AG08395 (cell line): ENCODE measurements around the gene KLHL18.
A peak's percentile ranks its signal among the peaks of the same experiment; 100 is the strongest.
"Not testable (repeated sequence)": the region's sequence is repeated elsewhere in the genome, so short reads cannot be mapped to it uniquely, and the experiment has no call there.

Experiments
- DNase-seq: peaks from one replicate; pipeline ENCODE4 v3.0.0; 2012; ENCODE audit warnings: mixed read lengths, low spot score

Gene KLHL18

DNA sequence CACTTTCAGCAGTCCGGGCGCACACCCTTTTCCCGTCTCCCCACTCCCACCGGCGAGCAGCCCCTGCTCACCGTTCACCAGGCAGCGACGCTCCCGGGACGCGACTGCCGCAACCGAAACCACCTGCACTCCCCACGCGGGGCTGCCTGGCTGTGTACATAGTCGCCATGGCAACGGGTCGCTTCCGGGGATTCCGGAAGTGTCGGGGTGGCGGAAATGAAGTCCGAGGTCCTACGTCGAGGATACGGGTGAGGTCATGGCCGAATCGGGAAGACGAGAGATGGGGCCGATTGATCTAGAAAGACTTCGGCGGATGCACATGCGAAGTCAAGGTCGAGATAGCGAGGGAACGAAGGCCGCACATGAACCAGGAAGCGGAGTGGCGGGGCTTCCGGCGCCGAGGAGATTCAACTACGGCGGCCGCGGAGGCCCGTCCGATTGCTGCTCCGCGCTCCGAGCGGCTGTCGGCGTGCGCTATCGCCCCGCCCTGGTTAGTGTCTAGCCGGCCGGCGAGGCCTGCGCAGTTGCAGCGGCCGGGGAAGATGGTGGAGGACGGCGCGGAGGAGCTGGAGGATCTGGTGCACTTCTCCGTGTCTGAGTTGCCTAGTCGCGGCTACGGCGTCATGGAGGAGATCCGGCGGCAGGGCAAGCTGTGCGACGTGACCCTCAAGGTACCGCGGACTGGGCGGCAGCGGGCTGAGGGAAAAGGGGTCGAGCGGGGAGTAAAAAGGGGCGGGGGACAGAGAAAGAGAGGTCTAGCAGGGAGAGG is at the start of gene KLHL18, which contains the start of gene KIF9:
KLHL18 (plus strand) TSS at position 521 of the 769 bp plus-strand sequence; CDS start at position 543, 22 bp downstream.
KIF9 (minus strand) TSS at position 376 of the 769 bp plus-strand sequence. CDS start 5,425 bp downstream, outside the sequence.
- peak; percentile 96 for DNase-seq

DNA sequence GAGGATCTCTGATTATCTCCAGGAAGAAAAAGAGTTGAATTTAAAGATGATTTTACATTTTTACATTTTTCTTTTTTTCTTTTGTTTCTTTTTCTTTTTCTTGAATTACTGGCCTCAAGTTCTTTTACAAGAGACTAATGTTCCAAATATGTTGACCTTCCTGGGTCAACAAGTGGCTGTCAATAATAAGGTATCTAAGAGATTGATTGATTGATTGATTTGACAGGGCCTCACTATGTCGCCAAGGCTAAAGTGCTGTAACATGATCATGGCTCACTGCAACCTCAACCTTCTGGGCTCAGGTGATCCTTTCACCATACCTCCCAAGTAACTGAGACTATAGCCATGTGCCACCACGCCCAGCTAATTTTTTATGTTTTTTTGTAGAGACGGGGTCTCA is 44.7 kb upstream of the KLHL18 start:
- no peak for DNase-seq

DNA sequence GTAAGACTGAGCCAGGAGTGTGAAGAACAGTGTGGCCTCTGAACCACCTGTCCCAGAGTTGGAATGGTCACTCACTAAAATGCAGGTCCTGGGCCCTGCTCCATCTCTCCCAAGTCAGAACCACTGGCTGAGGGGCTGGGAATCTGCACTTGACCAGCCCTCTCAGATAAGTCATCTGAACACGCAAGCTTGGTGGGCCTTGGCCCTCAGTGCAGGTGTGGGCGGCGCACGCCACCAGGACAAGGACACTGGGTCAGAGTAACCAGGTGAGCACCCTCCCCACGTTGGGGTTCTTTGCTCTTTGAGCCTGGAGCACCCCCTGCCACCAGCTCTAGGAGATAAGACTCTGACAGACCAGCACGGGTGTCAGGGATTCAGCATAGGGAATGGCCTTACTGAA is 42.8 kb upstream of the KLHL18 start:
- no peak for DNase-seq

DNA sequence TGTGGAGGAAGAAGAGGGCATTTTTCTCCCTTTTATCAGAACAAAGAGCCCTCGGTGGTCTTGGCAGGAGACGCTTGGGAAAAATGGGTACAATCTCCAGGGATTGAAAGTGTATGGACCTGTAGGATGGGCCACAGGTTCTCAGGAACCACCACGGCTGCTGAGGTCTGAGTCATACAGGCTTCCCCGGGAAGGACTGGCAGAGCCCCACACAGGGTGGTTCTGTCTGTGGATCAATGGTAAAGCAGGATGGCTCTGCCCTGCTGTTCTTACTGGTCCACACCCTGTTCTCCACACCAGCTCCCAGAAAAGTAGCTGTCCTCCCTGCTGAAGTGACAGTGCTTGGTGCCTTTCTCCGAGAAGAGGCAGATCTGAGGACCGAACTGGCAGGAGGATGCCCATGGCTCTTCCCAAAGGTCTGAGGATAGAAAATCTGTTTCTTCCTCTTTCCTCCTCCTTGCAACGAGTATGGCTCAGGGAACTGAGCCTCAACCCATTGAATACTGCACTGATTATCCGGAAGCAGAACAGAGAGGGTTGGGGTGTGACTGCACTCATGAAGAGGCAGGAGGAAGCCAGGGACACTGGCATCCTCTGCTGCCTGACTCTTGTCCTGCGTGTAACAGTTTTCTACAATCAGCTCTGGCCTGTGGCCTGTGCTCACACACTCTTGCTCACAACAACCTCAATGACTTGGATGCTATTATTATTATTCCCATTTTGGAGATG is 39.2 kb upstream of the KLHL18 start:
- no peak for DNase-seq

DNA sequence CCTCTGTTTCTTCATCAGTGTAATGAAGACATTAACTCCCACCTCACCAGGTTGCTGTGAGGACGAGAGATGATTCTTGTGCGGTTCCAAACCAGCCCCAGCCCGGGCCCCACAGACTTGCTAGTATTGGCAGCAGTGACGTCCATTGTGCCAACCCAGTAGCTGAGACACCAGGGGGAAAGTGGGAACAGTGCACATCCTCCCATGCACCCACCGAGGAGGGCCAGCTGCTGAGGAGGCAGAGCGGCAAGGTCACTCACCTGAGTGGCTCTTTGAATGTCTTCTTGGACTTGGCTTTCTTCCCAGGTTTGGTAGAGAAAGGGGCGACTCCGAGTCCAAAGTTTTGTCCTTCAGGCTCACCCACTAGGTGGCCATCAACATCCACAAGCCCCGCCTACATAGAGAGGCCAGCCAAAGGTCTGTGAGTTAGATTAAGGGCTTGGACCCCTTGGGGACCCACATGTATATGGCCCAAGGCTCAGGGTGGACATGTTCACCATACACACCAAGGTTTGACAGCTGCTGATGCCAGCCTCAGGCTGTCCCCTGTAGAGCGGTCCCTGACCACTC is 38.1 kb upstream of the KLHL18 start:
- DNase-seq = no peak

DNA sequence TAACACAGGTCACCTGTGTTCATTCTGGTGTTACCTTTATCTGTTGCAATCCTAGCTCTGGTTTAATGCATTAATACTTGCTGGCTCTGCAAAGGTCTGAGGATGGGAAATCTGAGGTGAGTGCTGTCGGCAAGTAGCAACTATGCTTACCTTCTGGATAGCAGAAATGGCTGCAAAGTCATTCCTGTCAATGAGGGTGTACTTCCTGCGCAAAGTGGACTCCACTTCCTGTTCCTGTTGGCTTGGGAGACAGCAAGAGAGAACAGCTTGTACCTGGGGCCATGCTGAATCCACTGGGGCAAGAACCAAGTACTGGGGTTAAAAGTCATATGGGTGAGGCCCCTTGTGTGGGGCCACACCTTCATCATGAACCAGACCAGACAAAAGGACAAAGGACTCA is 37.5 kb upstream of the KLHL18 start:
- no peak for DNase-seq

DNA sequence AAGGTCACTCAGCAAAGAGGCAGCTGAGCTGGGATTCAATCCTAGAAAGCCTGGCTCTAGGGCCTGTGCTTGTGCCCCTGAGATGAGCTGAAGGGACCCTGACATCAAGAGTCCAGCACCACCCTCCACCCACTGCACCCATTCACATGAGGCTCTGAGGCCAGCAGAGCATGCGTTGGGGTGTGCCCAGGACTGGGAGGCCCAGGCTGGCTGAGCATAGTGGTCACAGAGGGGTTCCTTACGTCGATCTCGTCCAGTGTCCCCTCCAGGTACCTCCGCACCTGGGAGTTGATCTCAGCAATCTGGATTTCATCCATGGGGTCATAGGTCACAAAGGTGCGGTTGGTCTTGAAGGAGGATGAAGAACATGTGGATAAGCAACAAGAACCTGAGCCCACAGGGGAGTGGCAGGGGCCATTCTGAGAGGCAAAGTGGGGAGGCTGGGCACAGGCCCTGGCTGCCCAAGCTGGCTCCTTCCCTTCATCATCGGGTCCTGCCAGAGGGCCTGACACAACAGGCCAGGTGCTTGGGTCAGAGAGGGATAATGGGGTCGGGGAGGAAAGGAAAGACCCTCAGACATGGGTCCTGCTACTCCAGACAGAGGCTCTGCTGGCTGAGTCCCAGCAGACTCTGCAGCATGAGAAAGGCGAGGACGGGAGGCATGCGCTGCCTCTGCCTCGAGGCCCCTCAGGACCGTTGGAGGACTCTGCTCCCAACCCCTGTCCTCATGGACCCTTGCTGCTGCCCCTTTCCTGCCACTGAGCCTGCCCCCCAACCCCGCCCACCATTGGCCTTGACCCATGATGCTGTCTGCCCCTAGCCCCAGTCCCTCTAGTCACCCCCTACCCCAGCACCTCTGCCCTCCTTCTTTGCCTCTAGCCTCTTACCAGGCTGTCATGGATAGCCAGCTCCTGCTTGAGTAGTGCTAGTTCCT is 35.3 kb upstream of the KLHL18 start:
- DNase-seq = no peak

DNA sequence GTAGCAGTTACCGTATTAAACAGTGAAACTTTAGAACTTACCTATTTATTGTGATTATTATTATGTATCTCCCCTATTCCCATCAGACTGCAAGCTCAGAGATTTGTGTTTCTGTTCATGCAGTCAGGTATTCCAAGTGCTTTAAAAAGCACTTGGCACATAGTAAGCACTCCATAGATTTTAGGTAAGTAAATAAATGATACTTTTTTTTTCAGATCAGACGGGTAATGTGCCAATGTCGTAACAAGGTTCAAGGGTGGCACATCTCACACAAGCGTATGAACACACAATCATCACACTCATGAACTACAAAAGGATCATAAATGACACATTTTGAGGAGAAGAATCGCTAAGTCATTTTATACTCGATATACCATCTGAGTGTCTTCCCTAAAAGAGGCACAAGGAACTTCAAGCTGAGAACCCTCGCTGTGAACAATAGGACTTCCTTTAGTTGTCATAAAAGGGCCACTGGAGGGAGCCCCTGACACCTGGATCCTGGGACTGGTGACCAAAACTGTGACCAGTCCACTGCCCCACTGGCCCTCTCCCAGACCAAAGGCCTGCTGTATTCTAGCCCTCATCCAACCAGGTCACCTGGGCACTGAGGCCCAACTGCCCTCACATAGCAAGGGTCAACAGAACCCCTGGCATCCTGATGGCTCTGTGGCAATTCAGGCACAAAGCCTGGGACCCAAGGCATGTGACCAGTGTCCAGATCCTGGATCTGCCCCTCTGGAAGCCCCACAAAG is 32.3 kb upstream of the KLHL18 start:
- peak; percentile 70 for DNase-seq

DNA sequence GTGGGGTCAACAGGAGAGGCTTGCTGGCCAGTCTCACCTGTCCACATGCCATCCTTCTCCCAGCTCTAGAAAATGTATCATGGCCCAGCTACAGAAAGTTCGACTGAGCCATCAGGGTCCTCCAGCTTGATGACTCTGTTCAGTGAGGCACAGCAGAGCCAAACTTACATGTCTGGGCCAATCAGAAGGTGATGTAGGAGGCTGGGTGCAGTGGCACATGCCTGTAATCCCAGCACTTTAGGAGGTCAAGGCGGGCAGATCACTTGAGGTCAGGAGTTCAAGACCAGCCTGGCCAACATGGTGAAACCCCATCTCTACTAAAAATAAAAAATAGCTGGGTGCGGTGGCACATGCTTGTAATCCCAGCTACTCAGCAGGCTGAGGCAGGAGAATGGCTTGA is 31.7 kb upstream of the KLHL18 start:
- not testable (repeated sequence) for DNase-seq

DNA sequence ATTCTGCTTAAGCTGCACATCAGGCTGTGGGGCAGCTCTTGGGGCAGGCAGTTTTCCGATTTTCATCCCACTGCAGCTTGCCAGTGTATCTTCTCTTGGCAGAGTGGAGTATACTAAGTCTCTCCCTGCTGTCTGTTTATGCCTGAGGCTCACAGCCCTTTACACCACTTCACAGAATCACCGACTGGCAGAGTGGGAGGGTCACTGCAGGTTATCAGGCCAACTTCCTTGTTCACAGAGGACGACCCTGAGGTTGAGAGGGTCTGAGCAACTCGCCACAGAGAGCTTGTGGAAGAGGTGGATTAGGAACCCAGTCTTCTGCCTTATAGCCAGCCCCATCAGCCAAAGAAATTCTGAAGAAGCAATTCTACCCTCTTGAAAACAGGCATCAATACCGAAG is 31.1 kb upstream of the KLHL18 start:
- no peak for DNase-seq

DNA sequence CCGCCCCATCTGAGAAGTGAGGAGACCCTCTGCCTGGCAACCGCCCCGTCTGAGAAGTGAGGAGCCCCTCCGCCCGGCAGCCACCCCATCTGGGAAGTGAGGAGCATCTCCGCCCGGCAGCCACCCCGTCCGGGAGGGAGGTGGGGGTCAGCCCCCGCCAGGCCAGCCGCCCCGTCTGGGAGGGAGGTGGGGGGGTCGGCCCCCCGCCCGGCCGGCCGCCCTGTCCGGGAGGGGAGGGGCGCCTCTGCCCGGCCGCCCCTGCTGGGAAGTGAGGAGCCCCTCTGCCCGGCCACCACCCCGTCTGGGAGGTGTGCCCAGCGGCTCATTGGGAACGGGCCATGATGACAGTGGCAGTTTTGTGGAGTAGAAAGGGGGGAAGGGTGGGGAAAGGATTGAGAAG is 26.4 kb upstream of the KLHL18 start:
- DNase-seq = not testable (repeated sequence)

DNA sequence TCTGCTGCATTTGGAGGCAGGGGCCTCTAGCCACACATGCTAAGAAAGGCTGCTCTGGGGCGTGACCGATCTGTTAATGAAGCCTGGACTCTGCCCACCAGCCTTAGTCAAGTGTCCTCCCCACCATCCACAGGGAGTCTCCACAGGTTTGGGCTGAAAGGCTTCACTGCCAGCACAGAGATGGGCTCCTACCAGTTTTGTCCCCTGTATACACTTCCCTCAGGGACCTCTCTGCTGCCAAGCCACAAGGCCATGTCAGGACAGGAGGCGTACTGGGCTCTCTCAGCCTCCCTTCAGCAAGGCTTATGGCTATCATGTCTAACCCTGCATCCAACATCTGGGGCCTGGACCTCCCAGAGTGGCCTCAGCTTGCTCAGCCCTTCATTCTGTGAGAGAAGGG is 23.6 kb upstream of the KLHL18 start:
- no peak for DNase-seq

DNA sequence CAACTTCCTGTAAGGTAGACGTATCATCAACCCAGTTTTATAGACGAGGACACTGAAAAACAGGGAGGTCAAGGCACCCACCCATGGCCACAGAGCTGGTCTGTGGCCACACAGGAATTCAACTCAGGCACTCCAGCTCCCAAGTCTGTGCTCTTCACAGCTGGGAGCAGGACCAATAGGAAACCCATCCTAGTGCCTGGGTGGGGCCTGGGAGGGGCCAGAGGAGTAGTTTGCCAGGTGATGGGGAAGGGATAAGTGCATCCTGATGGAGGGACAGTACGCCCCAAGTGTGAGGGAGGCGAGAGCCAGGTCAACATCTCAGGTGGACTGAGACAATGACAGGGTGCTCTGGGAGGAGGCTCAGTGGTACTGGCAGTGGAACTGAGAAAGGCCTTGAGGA is 22.1 kb upstream of the KLHL18 start:
- DNase-seq = no peak

DNA sequence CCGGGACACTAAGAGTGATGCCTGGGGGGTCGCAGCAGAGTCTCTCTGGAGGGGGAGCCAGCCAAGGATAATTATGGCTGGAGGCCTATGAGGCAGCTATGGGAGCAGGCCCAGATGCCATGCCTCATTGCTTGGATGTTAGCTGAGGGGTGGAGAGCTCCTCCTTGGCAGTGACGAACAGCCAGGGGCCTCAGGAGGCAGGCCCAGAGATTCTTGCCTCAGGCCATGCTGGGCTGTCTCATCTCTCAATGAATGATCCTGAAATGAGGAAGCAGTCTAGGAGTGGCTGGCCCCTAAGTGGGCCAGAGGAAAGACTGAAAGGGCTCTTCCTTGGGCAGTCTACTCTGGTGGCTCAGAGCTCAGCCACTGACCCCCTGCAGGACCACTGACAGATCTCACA is 21.4 kb upstream of the KLHL18 start:
- DNase-seq = peak; percentile 50

DNA sequence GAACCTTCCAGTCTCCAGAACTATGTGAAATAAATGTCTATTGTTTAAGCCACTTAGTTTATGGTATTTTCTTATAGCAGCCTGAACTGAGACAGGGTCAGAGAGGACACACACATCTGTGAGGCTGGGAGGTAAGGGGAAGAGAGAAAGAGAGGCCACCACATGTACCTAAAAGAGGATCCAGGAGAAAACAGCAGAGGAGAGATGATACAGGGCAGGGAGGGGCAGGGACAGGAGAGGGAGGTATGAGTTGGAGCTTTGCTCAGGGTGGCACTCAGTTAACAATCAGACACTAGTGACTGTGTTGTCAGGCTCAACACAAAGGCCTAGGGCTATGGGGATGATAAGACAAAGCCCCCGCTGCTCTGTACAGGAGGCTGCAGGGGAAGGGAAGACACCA is 17.7 kb upstream of the KLHL18 start:
- DNase-seq = no peak

DNA sequence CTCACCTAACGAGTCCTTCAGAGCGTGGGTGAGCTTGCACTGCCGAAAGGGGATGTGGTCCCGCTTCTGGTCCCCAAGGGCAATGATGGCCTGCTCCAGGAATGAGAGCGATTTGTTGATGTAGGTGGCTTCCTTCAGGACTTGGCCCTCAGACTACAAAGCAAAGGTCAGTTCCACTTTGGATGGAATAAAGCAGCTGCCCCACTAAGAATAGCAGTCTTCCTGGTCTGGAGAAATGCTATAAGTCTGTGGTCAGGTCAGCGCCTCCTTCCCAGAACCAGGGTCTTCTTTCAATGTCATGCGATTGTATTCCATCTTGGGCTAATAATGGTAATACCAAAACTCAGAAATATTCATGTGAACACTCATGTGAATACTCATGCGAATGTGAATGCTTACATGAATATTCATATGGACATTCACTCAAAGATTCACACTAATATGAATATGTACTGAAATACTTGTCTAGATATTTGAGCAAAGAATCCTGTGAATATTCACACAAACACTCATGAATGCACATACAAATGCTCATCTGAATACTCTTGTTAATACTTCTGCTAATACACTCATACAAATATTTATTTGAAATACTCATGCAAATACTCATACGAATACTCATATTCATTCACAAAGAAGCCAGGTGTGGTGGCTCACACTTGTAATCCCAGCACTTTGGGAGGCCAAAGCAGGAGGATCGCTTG is 16.9 kb upstream of the KLHL18 start:
- DNase-seq = no peak

DNA sequence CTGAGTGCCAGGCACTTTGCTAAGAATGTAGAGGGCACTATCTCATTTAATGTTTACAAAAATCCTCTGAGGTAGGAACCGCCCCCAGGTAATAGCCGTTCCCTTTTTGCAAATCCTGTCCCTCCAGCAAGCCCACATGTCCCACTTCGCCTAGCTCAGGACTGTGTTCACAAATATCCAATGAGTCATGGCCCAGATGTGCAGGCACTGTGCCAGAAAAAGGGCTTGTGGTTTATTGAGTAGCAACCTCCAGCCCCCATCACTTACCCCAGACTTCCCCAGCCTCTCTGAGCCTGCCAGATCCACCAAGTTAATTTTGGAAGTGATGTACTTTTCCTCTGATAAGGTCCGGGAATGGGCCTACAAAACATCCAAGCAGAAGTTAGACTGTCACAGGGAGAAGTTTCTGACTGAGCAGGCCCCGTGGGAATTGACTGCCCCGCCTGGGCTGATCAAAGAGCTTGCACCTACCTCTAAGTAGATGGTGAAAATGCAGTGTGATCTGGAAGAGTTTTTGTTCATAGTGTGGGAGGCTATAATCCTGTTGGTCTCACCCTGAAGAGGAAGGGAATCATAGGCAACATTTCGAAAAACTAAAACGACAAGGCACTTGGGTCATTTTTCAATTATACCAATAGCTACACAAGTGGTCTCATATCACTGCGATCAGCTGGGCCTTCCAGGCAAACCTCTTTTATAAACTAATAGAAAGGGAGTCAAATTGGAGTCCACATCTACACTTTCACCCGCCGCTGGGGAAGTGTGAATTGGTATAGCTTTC is 15.8 kb upstream of the KLHL18 start:
- peak; percentile 91 for DNase-seq

DNA sequence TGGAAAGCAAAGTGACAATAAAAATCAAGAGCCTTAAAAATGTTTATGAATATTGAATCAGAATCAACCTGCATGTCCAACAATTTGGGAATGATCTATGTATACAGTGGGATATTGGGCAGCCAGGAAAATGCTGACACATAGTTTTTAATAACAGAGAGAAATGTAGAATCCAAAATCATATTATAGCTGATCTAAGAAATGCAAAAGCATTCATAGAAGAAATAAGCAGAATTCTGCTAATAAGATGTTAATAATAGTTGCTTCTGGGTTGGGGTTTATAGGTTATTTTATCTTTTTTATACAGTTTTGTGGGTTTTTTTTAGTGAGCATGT is 15.3 kb upstream of the KLHL18 start:
- DNase-seq = no peak

DNA sequence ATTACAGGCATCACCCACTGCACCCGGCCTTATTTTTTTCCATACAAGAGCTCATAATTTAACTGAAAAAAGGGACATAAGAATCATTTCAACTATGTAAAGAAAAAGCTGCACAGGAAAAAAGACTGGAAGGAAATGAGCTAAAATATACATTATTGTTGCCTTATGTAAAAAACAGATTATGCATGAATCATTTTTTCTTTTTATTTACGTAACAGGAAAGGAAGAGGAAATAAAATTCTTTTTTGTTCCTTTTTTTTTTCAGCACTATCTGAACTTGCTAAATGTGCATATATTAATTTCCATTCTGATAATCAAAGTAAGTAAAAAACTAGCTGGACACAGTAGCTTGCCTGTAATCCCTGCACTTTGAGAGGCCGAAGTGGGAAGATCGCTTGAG is 12.2 kb upstream of the KLHL18 start:
- DNase-seq = no peak

DNA sequence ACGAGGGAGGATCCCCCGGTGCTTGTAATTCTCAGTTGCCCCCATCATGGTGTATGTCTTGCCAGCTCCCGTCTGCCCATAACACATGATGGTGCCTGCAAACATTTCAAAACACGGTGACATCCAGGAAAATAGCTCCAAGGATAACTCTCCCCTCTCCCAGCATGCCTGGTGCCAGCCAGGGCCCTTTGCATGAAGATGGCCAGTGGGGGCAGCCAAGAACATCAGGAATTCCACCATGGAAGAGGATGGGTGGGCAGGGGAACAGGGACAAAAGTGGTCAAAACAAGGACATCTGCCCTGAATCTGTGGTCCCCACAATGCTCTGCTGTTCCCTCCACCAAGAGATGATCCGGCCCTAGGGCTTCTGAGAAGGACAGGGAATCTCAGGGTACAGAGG is 9.2 kb upstream of the KLHL18 start:
- no peak for DNase-seq
